ENCODE data around the gene HAT1. TPM values are rescaled to one million over a fixed set of nuclear protein-coding genes. Genes with fewer than 3 reads are reported as not detected.

HAT1 gene
- total RNA-seq: 10 to 100 TPM; 22.2 to 30.9 (median 30.5) TPM
- long read RNA-seq, donor 1, transcript HAT1-201 (11 exons, 1,626 nt): major isoform, 31 of 33 reads
- long read RNA-seq, donor 1, partial matches to known transcripts: 2 of 33 reads
- long read RNA-seq, donor 1, other reads (novel, unspliced or antisense): 0 of 33 reads
- long read RNA-seq, donor 2, transcript HAT1-201 (11 exons, 1,626 nt): major isoform, 42 of 46 reads
- long read RNA-seq, donor 2, partial matches to known transcripts: 4 of 46 reads
- long read RNA-seq, donor 2, other reads (novel, unspliced or antisense): 0 of 46 reads

- Histone ChIP-seq H3K9me3 (no peaks in the 10 kb centered on the region), H3K4me1 (ENCODE audit: low read depth) (peaks cover 11% of the 10 kb centered on the region), H3K36me3 (ENCODE audit: low read depth) (no peaks in the 10 kb centered on the region), H3K4me3 (peak within 1 kb of the TSS; percentile 65)
- intact Hi-C loops (cut with DNase I, micrococcal nuclease): no loop called here
- DNase-seq (peak; percentile 98 to 99 (median 98)), ATAC-seq (peak; percentile 99)
- peak; percentile 11 for TF ChIP-seq CTCF (IDR thresholded peaks at IDR 0.05)
Observed at GRCh38 chr2:171922230-171923022, at the start of gene HAT1. Gene HAT1 (plus strand): TSS chr2:171922461. CDS start chr2:171922501, 40 bp downstream.

DNA sequence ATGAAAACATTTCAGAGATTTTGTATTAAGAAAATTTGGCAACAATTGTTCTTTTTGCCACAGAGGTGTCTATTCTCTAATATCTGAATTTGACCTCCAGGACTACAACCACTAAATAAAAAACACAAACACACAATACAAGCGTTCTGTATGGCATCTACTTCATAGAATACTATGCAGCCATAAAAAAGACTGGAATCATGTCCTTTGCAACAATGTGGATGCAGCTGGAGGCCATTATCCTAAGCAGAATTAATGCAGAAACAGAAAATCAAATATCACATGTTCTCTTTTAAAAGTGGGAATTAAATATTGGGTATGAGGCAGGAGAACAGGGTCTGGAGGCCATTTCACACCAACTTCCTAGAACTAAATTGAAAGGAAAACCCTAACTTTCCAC lies 47.7 kb upstream of the HAT1 start:
- intact Hi-C loops (cut with DNase I, micrococcal nuclease): no loop called here
- H3K9me3 ChIP-seq: peaks cover 2% of the 10 kb centered on the region
- no peaks in the 10 kb centered on the region for H3K4me1 ChIP-seq (ENCODE audit: low read depth)
- DNase-seq: no peak
- no peaks in the 10 kb centered on the region for H3K36me3 ChIP-seq (ENCODE audit: low read depth)
- ATAC-seq: no peak
- no peak overlapping the region for H3K4me3 ChIP-seq
- no peak for TF ChIP-seq CTCF (IDR thresholded peaks at IDR 0.05)

DNA sequence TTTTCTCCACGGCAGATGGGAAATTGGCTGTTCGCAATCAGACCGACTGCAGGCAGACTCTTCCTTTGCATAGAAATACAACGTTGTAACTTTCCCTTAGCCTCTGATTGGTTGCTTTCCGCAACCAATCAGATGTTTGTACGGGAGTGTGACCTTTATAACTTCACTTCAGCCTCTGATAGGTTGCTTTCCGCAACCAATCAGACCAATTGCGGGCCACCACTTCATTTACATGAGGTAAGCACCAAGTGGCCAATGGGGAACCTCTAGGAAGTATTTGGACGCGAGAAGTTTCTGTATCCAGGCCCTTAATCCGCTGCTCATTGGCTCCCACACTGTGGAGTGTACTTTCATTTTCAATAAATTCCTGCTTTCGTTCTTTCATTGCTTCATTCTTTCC lies 47.3 kb upstream of the HAT1 start:
- ATAC-seq (no peak), DNase-seq (no peak)
- no peak for TF ChIP-seq CTCF (IDR thresholded peaks at IDR 0.05)
- H3K4me3 ChIP-seq: no peak overlapping the region
- no peaks in the 10 kb centered on the region for H3K36me3 ChIP-seq (ENCODE audit: low read depth)
- peaks cover 2% of the 10 kb centered on the region for H3K9me3 ChIP-seq
- H3K4me1 ChIP-seq (ENCODE audit: low read depth): no peaks in the 10 kb centered on the region
- intact Hi-C loops (cut with DNase I, micrococcal nuclease): no loop called here

- TF ChIP-seq CTCF (IDR thresholded peaks at IDR 0.05): no peak
- Histone ChIP-seq H3K36me3 (ENCODE audit: low read depth) (no peaks in the 10 kb centered on the region), H3K4me1 (ENCODE audit: low read depth) (no peaks in the 10 kb centered on the region), H3K4me3 (no peak overlapping the region), H3K9me3 (peaks cover 2% of the 10 kb centered on the region)
- DNase-seq: no peak
- no peak for ATAC-seq
- intact Hi-C loops (cut with DNase I, micrococcal nuclease): no loop called here
Observed at GRCh38 chr2:171878481-171878993, 43.7 kb upstream of the HAT1 start.

DNA sequence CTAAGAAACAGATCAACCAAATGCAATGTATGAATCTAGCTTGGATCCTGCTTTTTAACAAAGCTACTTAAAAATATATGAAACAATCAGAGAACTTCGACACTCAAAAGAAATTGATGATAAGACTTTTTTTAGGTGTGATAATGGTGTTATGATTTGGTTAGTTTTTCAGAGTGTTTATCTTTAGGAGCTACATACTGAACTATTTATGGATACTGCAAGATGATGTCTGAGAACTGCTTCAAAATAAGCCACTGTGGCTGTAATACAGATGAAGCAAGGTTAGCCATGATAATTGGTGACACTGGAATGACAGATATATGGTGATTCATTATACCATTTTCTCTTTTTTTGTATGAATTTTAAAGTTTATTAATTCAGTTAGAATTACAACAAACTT lies 42.4 kb upstream of the HAT1 start:
- no peaks in the 10 kb centered on the region for H3K4me1 ChIP-seq (ENCODE audit: low read depth)
- no peak for ATAC-seq
- DNase-seq: no peak
- TF ChIP-seq CTCF (IDR thresholded peaks at IDR 0.05): no peak
- no peaks in the 10 kb centered on the region for H3K9me3 ChIP-seq
- H3K4me3 ChIP-seq: no peak overlapping the region
- no peaks in the 10 kb centered on the region for H3K36me3 ChIP-seq (ENCODE audit: low read depth)
- intact Hi-C loops (cut with DNase I, micrococcal nuclease): no loop called here
